GM10248 (cell line): ENCODE data around the gene CKMT1B.
"Not testable (repeated sequence)": the region's sequence is repeated elsewhere in the genome, so short reads cannot be mapped to it uniquely, and the experiment has no call there.

Source experiments
- CTCF ChIA-PET: fragments of 300-600 bp; sonication (Branson Sonifier 250); formaldehyde crosslinking; extraction: SDS; loops from one replicate; lab custom pipeline; 2021; ENCODE audit warnings: antibody characterized with exemption; lab: Yijun Ruan, JAX
- POLR2A ChIA-PET: fragments of 350-650 bp; sonication (Branson Sonifier 250); formaldehyde crosslinking; extraction: SDS; loops from one replicate; lab custom pipeline; 2020; ENCODE audit warnings: antibody characterized with exemption; lab: Yijun Ruan, JAX
- DNase-seq: peaks from one replicate; pipeline ENCODE4 v3.0.0; 2012; ENCODE audit errors: extremely low spot score
- CTCF ChIP-seq: IDR thresholded peaks from 2 replicates; pipeline ENCODE4 v1.5.1; 2012; ENCODE audit warnings: mild to moderate bottlenecking, low read depth; ENCODE audit errors: extremely low read depth, missing control alignments, control extremely low read depth

The CKMT1B gene

GRCh38 chr15:43574607-43575006 lies 19.2 kb upstream of the CKMT1B start:
- POLR2A ChIA-PET, DNase-seq, CTCF ChIA-PET: not testable (repeated sequence)

DNA sequence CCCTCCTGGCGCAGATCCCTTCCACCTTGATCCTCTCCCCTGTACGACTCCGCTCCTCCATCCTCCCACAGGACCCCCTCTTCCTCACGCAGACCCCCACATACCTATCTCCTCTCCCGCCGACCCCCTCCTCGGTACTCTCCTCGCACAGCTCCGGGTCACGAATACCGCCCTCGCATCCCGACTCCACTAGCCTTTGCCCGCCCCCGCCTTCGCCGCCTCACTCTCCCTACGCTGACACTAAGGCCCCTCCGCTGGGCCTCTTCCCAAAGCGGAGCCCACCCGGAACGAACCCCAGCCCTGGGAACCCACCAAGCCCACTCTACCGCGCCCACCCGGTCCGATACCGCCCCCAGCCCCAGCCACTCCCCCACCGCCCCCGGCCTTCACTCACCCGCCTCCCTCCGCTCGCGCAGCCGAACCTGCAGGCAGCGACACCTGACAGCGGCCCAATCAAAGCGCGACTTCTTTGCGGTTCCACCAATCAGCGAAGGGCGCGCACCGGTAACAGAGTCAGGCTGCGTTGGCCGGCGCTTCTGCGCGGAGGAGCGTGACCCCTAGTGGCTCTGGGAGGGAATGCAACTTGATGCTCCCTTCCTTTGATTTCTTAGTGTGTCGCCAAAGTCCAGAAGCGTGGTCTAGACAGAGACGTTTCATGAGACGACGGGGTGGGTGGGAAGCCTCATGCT lies 3.9 kb upstream of the CKMT1B start, which contains the start of gene PPIP5K1:
PPIP5K1 (minus strand) TSS at position 431 of the 689 bp plus-strand sequence. CDS start 5,704 bp downstream, outside the sequence.
- CTCF ChIA-PET, POLR2A ChIA-PET, DNase-seq: not testable (repeated sequence)

DNA sequence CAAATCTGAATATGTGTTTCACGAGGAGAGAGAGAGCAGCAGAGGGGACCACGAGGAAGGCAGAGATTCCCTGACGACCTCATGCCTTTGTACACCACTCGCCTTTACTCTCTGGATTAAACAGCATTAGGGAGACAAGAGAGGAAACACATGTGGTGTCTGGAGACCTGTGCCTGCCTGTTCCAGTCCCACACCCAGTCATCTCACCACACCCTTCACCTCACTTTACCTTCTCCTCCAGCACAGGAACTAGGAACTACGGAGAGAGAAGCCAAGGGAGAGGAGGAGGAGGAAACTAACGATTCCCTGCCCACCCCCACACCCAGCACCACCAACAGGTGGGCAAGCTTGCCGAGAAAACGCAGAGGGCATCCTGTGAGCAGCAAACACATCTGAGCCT lies 986 bp upstream of the CKMT1B start:
- CTCF ChIA-PET, DNase-seq, POLR2A ChIA-PET: not testable (repeated sequence)

- CTCF ChIA-PET, DNase-seq, POLR2A ChIA-PET: not testable (repeated sequence)
Measured at GRCh38 chr15:43599131-43599530, 5.3 kb downstream of the CKMT1B start.

- DNase-seq, CTCF ChIA-PET, POLR2A ChIA-PET: not testable (repeated sequence)
Measured at GRCh38 chr15:43600200-43600599, 6.4 kb downstream of the CKMT1B start.

GRCh38 chr15:43602233-43602632 lies 8.4 kb downstream of the CKMT1B start:
- DNase-seq, POLR2A ChIA-PET, CTCF ChIA-PET: not testable (repeated sequence)

GRCh38 chr15:43617750-43618149 lies 23.9 kb downstream of the CKMT1B start:
- DNase-seq, POLR2A ChIA-PET, CTCF ChIA-PET: not testable (repeated sequence)

- CTCF ChIA-PET, POLR2A ChIA-PET, DNase-seq: not testable (repeated sequence)
Measured at GRCh38 chr15:43618700-43619099, 24.9 kb downstream of the CKMT1B start, which contains the start of gene STRC. Gene STRC, minus strand, starts transcription at chr15:43618800. Its CDS starts 78 bp downstream, at chr15:43618722.

- POLR2A ChIA-PET, DNase-seq, CTCF ChIA-PET: not testable (repeated sequence)
Measured at GRCh38 chr15:43622068-43622799, 28.4 kb downstream of the CKMT1B start.

GRCh38 chr15:43625106-43625505 lies 31.3 kb downstream of the CKMT1B start:
- POLR2A ChIA-PET, result no interaction called here
- CTCF ChIA-PET, result no interaction called here
- no peak for DNase-seq
- TF ChIP-seq CTCF, result no peak

DNA sequence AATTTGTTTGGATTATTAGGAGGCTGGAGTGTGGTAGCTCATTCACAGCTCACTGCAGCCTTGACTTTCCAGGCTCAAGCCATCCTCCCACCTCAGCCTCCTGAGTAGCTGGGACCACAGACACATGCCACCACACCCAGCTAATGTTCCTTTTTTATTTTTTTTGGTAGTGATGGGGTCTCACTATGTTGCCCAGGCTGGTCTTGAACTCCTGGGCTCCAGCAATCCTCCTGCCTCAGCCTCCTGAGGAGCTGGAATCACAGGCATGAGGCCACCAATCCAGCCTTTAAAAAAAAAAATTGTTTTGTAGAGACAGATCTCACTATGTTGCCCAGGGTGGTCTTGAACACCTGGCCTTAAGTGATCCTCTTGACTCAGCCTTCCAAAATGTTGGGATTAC lies 33.1 kb downstream of the CKMT1B start:
- POLR2A ChIA-PET, DNase-seq, CTCF ChIA-PET: not testable (repeated sequence)

DNA sequence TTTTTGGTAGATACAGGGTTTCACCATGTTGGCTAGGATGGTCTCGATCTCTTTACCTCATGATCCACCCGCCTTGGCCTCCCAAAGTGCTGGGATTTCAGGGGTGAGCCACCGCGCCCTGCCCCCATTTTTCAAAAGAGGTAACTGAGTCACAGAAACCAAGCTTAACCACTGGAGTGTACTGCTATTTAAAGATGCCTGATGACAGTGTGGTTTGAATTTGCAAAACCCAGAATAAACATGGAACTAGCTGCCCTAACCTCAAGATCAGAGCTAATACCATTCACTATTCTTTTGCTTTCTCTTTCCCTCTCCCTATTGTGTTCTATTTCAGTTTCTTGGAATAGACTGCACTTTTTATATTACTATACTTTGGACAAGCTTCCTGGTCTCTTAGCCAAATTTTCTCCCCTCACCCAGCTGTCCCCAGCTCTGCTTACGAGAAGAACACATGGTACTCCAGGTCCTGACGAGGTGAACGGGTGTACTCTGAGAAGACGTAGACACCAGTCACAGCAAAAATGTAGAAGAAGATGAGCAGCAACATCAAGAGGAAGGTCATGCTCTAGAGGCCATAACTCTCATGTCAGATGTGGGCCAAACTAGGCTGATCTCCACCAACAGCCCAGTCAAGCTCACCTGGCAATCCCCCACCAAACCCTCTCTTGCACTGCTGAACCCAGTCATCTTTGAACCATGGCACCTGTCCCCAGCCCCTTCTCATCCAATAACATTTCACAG lies 44.8 kb downstream of the CKMT1B start:
- DNase-seq, POLR2A ChIA-PET: not testable (repeated sequence)
- CTCF ChIA-PET, result interaction anchor here (1.0 kb wide), 1 partner anchor 9 kb away, joined by 3 read pairs; no protein-coding TSS in a partner anchor
